A673 (cell line): ENCODE data around the gene ARCN1. TPM values are rescaled to one million over a fixed set of nuclear protein-coding genes. Genes with fewer than 3 reads are reported as not detected.

Source experiments
- BruUV-seq: library from RNA; stranded (reverse); fragments of 400-500 nt; replicated peaks from 2 replicates; lab custom pipeline; 2021; lab: Mats Ljungman, UMichigan
- CTCF ChIA-PET: fragments of 300-600 bp; sonication (Branson Sonifier 250); formaldehyde crosslinking; loops from one replicate; lab custom pipeline; 2022; ENCODE audit warnings: antibody characterized with exemption; lab: Charles Lee
- POLR2A ChIA-PET: fragments of 300-600 bp; sonication (Branson Sonifier 250); formaldehyde crosslinking; loops from one replicate; lab custom pipeline; 2022; ENCODE audit warnings: antibody characterized with exemption; ENCODE audit not compliant: low non-redundant PET; lab: Charles Lee
- DNase-seq: peaks from one replicate; pipeline ENCODE4 v3.0.0-alpha.2; 2015; ENCODE audit warnings: low spot score
- H3K27ac ChIP-seq: fragments of 200-600 bp; sonication (generic); 2 replicates; pipeline ENCODE4 v1.5.1; 2016; ENCODE audit warnings: mixed run types, low read depth, mild to moderate bottlenecking, mixed read lengths, antibody characterized with exemption, low read length; ENCODE audit not compliant: poor library complexity, severe bottlenecking
- H3K27me3 ChIP-seq: fragments of 200-600 bp; sonication (generic); replicated peaks from 2 replicates; pipeline ENCODE4 v1.6.1; 2017; ENCODE audit warnings: mixed run types, low read depth, mild to moderate bottlenecking, mixed read lengths, antibody characterized with exemption, low read length; ENCODE audit not compliant: insufficient read depth, poor library complexity
- H3K36me3 ChIP-seq: fragments of 200-600 bp; sonication (generic); 2 replicates; pipeline ENCODE4 v1.6.1; 2016; ENCODE audit warnings: mixed run types, mild to moderate bottlenecking, mixed read lengths, antibody characterized with exemption, low read length; ENCODE audit not compliant: insufficient read depth, poor library complexity, severe bottlenecking
- H3K4me1 ChIP-seq: fragments of 200-600 bp; sonication (generic); 2 replicates; pipeline ENCODE4 v1.6.1; 2017; ENCODE audit warnings: mixed run types, mild to moderate bottlenecking, mixed read lengths, antibody characterized with exemption, low read length; ENCODE audit not compliant: insufficient read depth, poor library complexity, severe bottlenecking
- H3K4me3 ChIP-seq: fragments of 200-600 bp; sonication (generic); 2 replicates; pipeline ENCODE4 v1.5.1; 2016; ENCODE audit warnings: low read depth, mixed run types, mild to moderate bottlenecking, mixed read lengths, low read length; ENCODE audit not compliant: poor library complexity, severe bottlenecking
- H3K9me3 ChIP-seq: fragments of 200-600 bp; sonication (generic); 2 replicates; pipeline ENCODE4 v1.6.1; 2016; ENCODE audit warnings: mixed run types, low read depth, mild to moderate bottlenecking, mixed read lengths, antibody characterized with exemption, low read length; ENCODE audit not compliant: poor library complexity, severe bottlenecking
- CTCF ChIP-seq: fragments of 300-800, 200-600 bp; sonication (generic); conservative IDR thresholded peaks from 2 replicates; pipeline ENCODE4 v1.5.1; 2017; ENCODE audit warnings: low read depth, mild to moderate bottlenecking, antibody characterized with exemption, low read length, moderate library complexity, mixed read lengths
- EZH2 ChIP-seq: fragments of 200-600 bp; sonication (generic); IDR thresholded peaks from 2 replicates; pipeline ENCODE4 v1.6.1; 2017; ENCODE audit warnings: borderline replicate concordance, low read depth, mild to moderate bottlenecking, mixed read lengths, antibody characterized with exemption, low read length; ENCODE audit not compliant: poor library complexity, severe bottlenecking
- intact Hi-C: fragments of 100-400 bp; cut with micrococcal nuclease; formaldehyde crosslinking; loops from one replicate; pipeline ENCODE4 v1.10.0; 2022; ENCODE audit not compliant: unreplicated experiment
- total RNA-seq: library from RNA; stranded (reverse); gene quantifications from 2 replicates; pipeline ENCODE4 v1.2.3, GENCODE V29; 2021

Gene ARCN1
- total RNA-seq, 1 experiment from 2014 or later, result 220 TPM

GRCh38 chr11:118628432-118628831 is 56.2 kb downstream of the ARCN1 start:
- peaks cover 8% of the 10 kb centered on the region for H3K4me1 ChIP-seq
- no peaks in the 10 kb centered on the region for H3K27me3 ChIP-seq
- no peak for DNase-seq
- POLR2A ChIA-PET, result no interaction called here
- H3K27ac ChIP-seq, result no peak overlapping the region
- no peak for TF ChIP-seq CTCF
- TF ChIP-seq EZH2, result no peak
- BruUV-seq, result no TSS peak
- intact Hi-C loops, result no loop called here
- H3K4me3 ChIP-seq, result no peak overlapping the region
- no peaks in the 10 kb centered on the region for H3K9me3 ChIP-seq
- peaks cover 24% of the 10 kb centered on the region for H3K36me3 ChIP-seq
- CTCF ChIA-PET, result no interaction called here

GRCh38 chr11:118628861-118629549 is 56.8 kb downstream of the ARCN1 start:
- Histone ChIP-seq H3K27ac (no peak overlapping the region), H3K36me3 (peaks cover 24% of the 10 kb centered on the region), H3K4me3 (no peak overlapping the region), H3K9me3 (no peaks in the 10 kb centered on the region), H3K4me1 (peaks cover 8% of the 10 kb centered on the region), H3K27me3 (no peaks in the 10 kb centered on the region)
- no peak for DNase-seq
- TF ChIP-seq EZH2, result no peak
- TF ChIP-seq CTCF, result no peak
- intact Hi-C loops, result no loop called here
- CTCF ChIA-PET, result no interaction called here
- POLR2A ChIA-PET, result no interaction called here
- BruUV-seq, result no TSS peak

- no peaks in the 10 kb centered on the region for H3K27me3 ChIP-seq
- BruUV-seq, result no TSS peak
- peaks cover 24% of the 10 kb centered on the region for H3K36me3 ChIP-seq
- CTCF ChIA-PET, result no interaction called here
- POLR2A ChIA-PET, result interaction anchor here (0.8 kb wide), 1 partner anchor 465 kb away, joined by 5 read pairs; no protein-coding TSS in a partner anchor
- TF ChIP-seq EZH2 (no peak), CTCF (no peak)
- peaks cover 17% of the 10 kb centered on the region for H3K4me1 ChIP-seq
- H3K4me3 ChIP-seq, result no peak overlapping the region
- no peak overlapping the region for H3K27ac ChIP-seq
- intact Hi-C loops, result no loop called here
- H3K9me3 ChIP-seq, result no peaks in the 10 kb centered on the region
- no peak for DNase-seq
Measured at GRCh38 chr11:118629761-118630661, 57.8 kb downstream of the ARCN1 start.
